H1 (cell line): Measurements from ENCODE around the gene MACROD2. TPM values are rescaled to one million over a fixed set of nuclear protein-coding genes. Genes with fewer than 3 reads are reported as not detected.

Source experiments
- CTCF ChIA-PET: fragments of 300-600 bp; sonication (Branson Sonifier 250); formaldehyde crosslinking; loops from one replicate; lab custom pipeline; 2021; ENCODE audit not compliant: partially characterized antibody; lab: Charles Lee
- POLR2A ChIA-PET: fragments of 300-600 bp; sonication (Branson Sonifier 250); formaldehyde crosslinking; loops from one replicate; lab custom pipeline; 2021; ENCODE audit warnings: inconsistent platforms; ENCODE audit not compliant: partially characterized antibody; lab: Charles Lee
- DNase-seq, 2 experiments: peaks; one replicate each; pipeline versions ENCODE4 v3.0.0 to v3.0.0-alpha.2; 2010 to 2022; ENCODE audit warnings: low spot score in 2 of 2, low read depth in 1 of 2, mixed read lengths in 1 of 2
- FAIRE-seq: peaks from 2 replicates; lab custom pipeline; 2011; peaks lifted over from hg19 to GRCh38; lab: Jason Lieb, UNC
- H2AFZ ChIP-seq: 2 replicates; pipeline ENCODE4 v1.8.1; 2012; ENCODE audit warnings: low read length, inconsistent platforms
- H2AK5ac ChIP-seq: 2 replicates; pipeline ENCODE4 v1.6.1; 2013; ENCODE audit warnings: low read depth, low read length
- H2BK120ac ChIP-seq: replicated peaks from 2 replicates; pipeline ENCODE3; 2013; ENCODE audit warnings: low read depth, low read length, inconsistent platforms
- H2BK12ac ChIP-seq: 2 replicates; pipeline ENCODE4 v1.6.1; 2013; ENCODE audit warnings: low read depth, low read length
- H2BK15ac ChIP-seq: 2 replicates; pipeline ENCODE4 v1.6.1; 2013; ENCODE audit warnings: low read length
- H2BK20ac ChIP-seq: 2 replicates; pipeline ENCODE4 v1.6.1; 2013; ENCODE audit warnings: low read length
- H2BK5ac ChIP-seq: 2 replicates; pipeline ENCODE4 v1.6.1; 2013; ENCODE audit warnings: low read depth, low read length
- H3K14ac ChIP-seq: 2 replicates; pipeline ENCODE4 v1.6.1; 2013; ENCODE audit warnings: inconsistent platforms; ENCODE audit not compliant: insufficient read length
- H3K18ac ChIP-seq: 2 replicates; pipeline ENCODE4 v1.6.1; 2013; ENCODE audit warnings: low read length; ENCODE audit errors: extremely low read depth
- H3K23ac ChIP-seq: 2 replicates; pipeline ENCODE4 v1.6.1; 2013; ENCODE audit warnings: inconsistent platforms; ENCODE audit not compliant: insufficient read length
- H3K23me2 ChIP-seq: 2 replicates; pipeline ENCODE4 v1.6.1; 2013; ENCODE audit warnings: low read depth, low read length
- H3K27ac ChIP-seq: 2 replicates; pipeline ENCODE4 v1.6.1; 2011; ENCODE audit warnings: low read depth, low read length, inconsistent platforms
- H3K27me3 ChIP-seq, 4 experiments: replicated peaks in 1 of 4; 1 replicate in 1 of 4; 2 replicates in 3 of 4; pipeline versions ENCODE4 v1.6.1 to v1.8.1; 2011 to 2013; ENCODE audit warnings: low read length in 3 of 4, mild to moderate bottlenecking in 3 of 4, inconsistent platforms in 2 of 4, mixed read lengths in 2 of 4, moderate library complexity in 1 of 4; ENCODE audit not compliant: control insufficient read depth in 3 of 4, insufficient read depth in 3 of 4; ENCODE audit errors: extremely low read depth in 1 of 4
- H3K36me3 ChIP-seq, 4 experiments: 2 replicates each; pipeline versions ENCODE4 v1.6.1 to v1.8.1; 2011 to 2013; ENCODE audit warnings: mild to moderate bottlenecking in 4 of 4, low read length in 3 of 4, moderate library complexity in 2 of 4, control low read depth in 1 of 4, inconsistent platforms in 1 of 4; ENCODE audit not compliant: insufficient read depth in 4 of 4, control insufficient read depth in 2 of 4
- H3K4ac ChIP-seq: replicated peaks from 2 replicates; pipeline ENCODE3; 2013; ENCODE audit warnings: low read length, low read depth, mixed read lengths, inconsistent platforms; ENCODE audit not compliant: insufficient read length
- H3K4me1 ChIP-seq, 4 experiments: replicated peaks in 1 of 4; 1 replicate in 1 of 4; 2 replicates in 3 of 4; pipeline versions ENCODE4 v1.6.1 to v1.8.1; 2011 to 2013; ENCODE audit warnings: low read length in 3 of 4, inconsistent platforms in 2 of 4, mixed read lengths in 1 of 4; ENCODE audit not compliant: insufficient read depth in 4 of 4, control insufficient read depth in 3 of 4
- H3K4me2 ChIP-seq, 2 experiments: 2 replicates each; pipeline versions ENCODE4 v1.6.1 to v1.8.1; 2011 to 2013; ENCODE audit warnings: low read depth in 2 of 2, low read length in 2 of 2, control low read depth in 1 of 2, inconsistent platforms in 1 of 2, mild to moderate bottlenecking in 1 of 2; ENCODE audit not compliant: insufficient read depth in 1 of 2
- H3K4me3 ChIP-seq, 4 experiments: fragments of 200-600, 300-600 bp in 1 of 4; sonication (generic), shearing (Covaris generic), sonication (Bioruptor Twin) in 1 of 4; 2 replicates each; pipeline versions ENCODE4 v1.5.1 to v1.8.1; 2011 to 2016; ENCODE audit warnings: low read length in 4 of 4, low read depth in 3 of 4, control low read depth in 2 of 4, inconsistent platforms in 2 of 4, mild to moderate bottlenecking in 2 of 4, mixed read lengths in 1 of 4, moderate library complexity in 1 of 4; ENCODE audit not compliant: insufficient read depth in 2 of 4; ENCODE audit errors: extremely low read depth in 1 of 4
- H3K56ac ChIP-seq: replicated peaks from 2 replicates; pipeline ENCODE3; 2013; ENCODE audit warnings: low read depth, mild to moderate bottlenecking, mixed read lengths, low read length, inconsistent platforms; ENCODE audit not compliant: insufficient read length
- H3K79me1 ChIP-seq: 2 replicates; pipeline ENCODE4 v1.6.1; 2013; ENCODE audit warnings: low read depth, low read length, control low read depth
- H3K79me2 ChIP-seq, 2 experiments: 2 replicates each; pipeline versions ENCODE4 v1.6.1 to v1.8.1; 2012 to 2013; ENCODE audit warnings: low read length in 2 of 2, mild to moderate bottlenecking in 2 of 2, inconsistent platforms in 1 of 2; ENCODE audit not compliant: insufficient read depth in 2 of 2, control insufficient read depth in 1 of 2
- H3K9ac ChIP-seq, 4 experiments: replicated peaks in 1 of 4; 1 replicate in 1 of 4; 2 replicates in 3 of 4; pipeline versions ENCODE4 v1.6.1 to v1.8.1; 2011 to 2013; ENCODE audit warnings: low read depth in 3 of 4, low read length in 3 of 4, control low read depth in 2 of 4, mild to moderate bottlenecking in 2 of 4, moderate library complexity in 2 of 4, inconsistent platforms in 1 of 4; ENCODE audit errors: extremely low read depth in 1 of 4
- H3K9me3 ChIP-seq, 2 experiments: 2 replicates each; pipeline versions ENCODE4 v1.6.1 to v1.8.1; 2012 to 2013; ENCODE audit warnings: mild to moderate bottlenecking in 2 of 2, moderate library complexity in 2 of 2, control low read depth in 1 of 2, inconsistent platforms in 1 of 2, low read depth in 1 of 2, low read length in 1 of 2, mixed read lengths in 1 of 2; ENCODE audit not compliant: insufficient read depth in 2 of 2
- H4K20me1 ChIP-seq, 2 experiments: replicated peaks in 1 of 2; 2 replicates each; pipeline versions ENCODE3 to v1.8.1; 2011 to 2013; ENCODE audit warnings: inconsistent platforms in 2 of 2, low read length in 2 of 2, mild to moderate bottlenecking in 1 of 2; ENCODE audit not compliant: insufficient read depth in 2 of 2, control insufficient read depth in 1 of 2
- H4K5ac ChIP-seq: 2 replicates; pipeline ENCODE4 v1.6.1; 2013; ENCODE audit warnings: low read length, low read depth, mixed read lengths, inconsistent platforms; ENCODE audit not compliant: insufficient read length
- H4K8ac ChIP-seq: 2 replicates; pipeline ENCODE4 v1.8.0; 2013; ENCODE audit warnings: mild to moderate bottlenecking, moderate library complexity, low read length, inconsistent platforms; ENCODE audit not compliant: insufficient read depth; ENCODE audit errors: extremely low read depth
- H4K91ac ChIP-seq: replicated peaks from 2 replicates; pipeline ENCODE3; 2013; ENCODE audit warnings: low read length, mixed read lengths, inconsistent platforms; ENCODE audit not compliant: insufficient read length
- CBX5 ChIP-seq: fragments of 300-800, 300-1000 bp; sonication (generic); IDR thresholded peaks from 2 replicates; pipeline ENCODE4 v1.7.1; 2016; ENCODE audit warnings: antibody characterized with exemption, low read length, low read depth
- GABPA ChIP-seq: IDR thresholded peaks from 2 replicates; pipeline ENCODE4 v1.6.1; 2011; ENCODE audit warnings: mild to moderate bottlenecking, low read length, moderate library complexity, borderline replicate concordance; ENCODE audit not compliant: insufficient read depth
- MAFK ChIP-seq: IDR thresholded peaks from 2 replicates; pipeline ENCODE4 v1.6.1; 2012; ENCODE audit warnings: low read depth, mild to moderate bottlenecking, improper control_type of control experiment, low read length
- PHF8 ChIP-seq: fragments of 200-600 bp; sonication (generic); conservative IDR thresholded peaks from 2 replicates; pipeline ENCODE4 v1.7.1; 2012; ENCODE audit warnings: low read depth, mild to moderate bottlenecking, inconsistent platforms, low read length, moderate library complexity
- RBBP5 ChIP-seq: IDR thresholded peaks from 2 replicates; pipeline ENCODE4 v1.7.1; 2012; ENCODE audit warnings: low read depth, mild to moderate bottlenecking, inconsistent platforms, low read length, moderate library complexity, borderline replicate concordance
- RFX5 ChIP-seq: IDR thresholded peaks from 2 replicates; pipeline ENCODE4 v1.6.1; 2011; ENCODE audit warnings: low read depth, low read length, improper control_type of control experiment, borderline replicate concordance
- SP1 ChIP-seq: IDR thresholded peaks from 2 replicates; pipeline ENCODE4 v1.6.1; 2011; ENCODE audit warnings: low read depth, low read length
- SP4 ChIP-seq: IDR thresholded peaks from 2 replicates; pipeline ENCODE4 v1.6.1; 2012; ENCODE audit warnings: low read length, inconsistent platforms
- TBP ChIP-seq: IDR thresholded peaks from 2 replicates; pipeline ENCODE4 v1.6.1; 2011; ENCODE audit warnings: low read depth, low read length, improper control_type of control experiment
- TEAD4 ChIP-seq: IDR thresholded peaks from 2 replicates; pipeline ENCODE4 v1.6.1; 2012; ENCODE audit warnings: low read depth, low read length, inconsistent platforms, mixed read lengths
- YY1 ChIP-seq: IDR thresholded peaks from 2 replicates; pipeline ENCODE4 v1.6.1; 2011; ENCODE audit warnings: low read depth, mild to moderate bottlenecking, low read length
- ZNF274 ChIP-seq: IDR thresholded peaks from 2 replicates; pipeline ENCODE4 v1.7.0; 2012; ENCODE audit warnings: low read length, borderline replicate concordance; ENCODE audit errors: extremely low read depth
- WGBS, 2 experiments: shearing (Covaris generic) in 1 of 2; methylation state at CpG; one replicate each; pipeline versions ENCODE4 v1.1.6 to v1.1.7; 2013 to 2015; ENCODE audit warnings: low lambda C conversion rate in 2 of 2, mixed read lengths in 2 of 2, inconsistent platforms in 1 of 2, low coverage in 1 of 2, missing lambda C conversion rate in 1 of 2; ENCODE audit not compliant: insufficient replicate concordance in 2 of 2, insufficient coverage in 1 of 2, insufficient read length in 1 of 2; ENCODE audit errors: extremely low coverage in 1 of 2, missing lambda C conversion rate in 1 of 2; 5-methylcytosine and 5-hydroxymethylcytosine counted together
- polyA plus RNA-seq, 7 experiments: library from polyadenylated mRNA; depleted of rRNA in 3 of 7; stranded (reverse) in 5 of 7; unstranded in 2 of 7; fragments of >200 nt in 5 of 7; fragments of 200-250 nt in 2 of 7; gene quantifications; 1 replicate in 5 of 7; 2 replicates in 1 of 7; 4 replicates in 1 of 7; pipeline versions ENCODE4 v1.2.1 to v1.2.3, GENCODE V29; 2011 to 2013; ENCODE audit warnings: missing spikeins in 2 of 7, mixed read lengths in 2 of 7
- total RNA-seq: library from RNA; stranded (reverse); fragmentation: NEBNext Ultra II Directional; extraction: Animal tissue kit (Norgen Biotek cat#: 25700); gene quantifications from 2 replicates; pipeline ENCODE4 v1.2.1, GENCODE V29; 2021
- TF ChIP-seq, protein P1 (sequence below): IDR thresholded peaks from 2 replicates; pipeline ENCODE4 v1.6.1; 2012; ENCODE audit warnings: inconsistent platforms

MACROD2 gene
- total and polyA plus RNA-seq, 2 of the 8 experiments (the other 6 are each of a cell fraction or from before 2014, with no cell fraction given), result 0.70 to 3.9 TPM

DNA sequence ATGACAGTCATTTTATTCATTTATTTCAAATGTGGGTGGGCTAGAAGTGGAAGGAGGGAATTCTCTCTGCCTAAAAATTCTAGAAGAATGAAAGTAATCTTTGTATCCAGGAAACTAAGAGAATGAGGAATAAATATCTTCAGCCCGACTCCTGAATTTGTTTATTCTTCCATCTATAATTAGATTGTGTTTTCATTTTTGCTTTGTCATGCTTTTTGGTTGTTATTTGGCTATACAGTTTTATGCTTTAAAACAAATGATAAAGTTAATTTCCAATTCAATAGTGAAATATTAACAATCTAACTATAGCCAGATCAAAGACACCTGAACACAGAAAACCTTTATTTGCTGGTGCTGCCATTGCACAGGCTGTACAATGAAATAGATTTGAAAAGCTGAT is 2056.7 kb downstream of the MACROD2 start:
- ChIA-PET POLR2A (no interaction called here), CTCF (no interaction called here)
- no peak overlapping the region for H3K4me2 ChIP-seq
- no peak overlapping the region for H3K14ac ChIP-seq
- no peak overlapping the region for H4K5ac ChIP-seq
- no peak overlapping the region for H3K27ac ChIP-seq
- no peaks in the 10 kb centered on the region for H3K36me3 ChIP-seq
- H3K4ac ChIP-seq, result no peak overlapping the region
- FAIRE-seq, result no peak
- H4K91ac ChIP-seq, result no peak overlapping the region
- no peak overlapping the region for H2BK15ac ChIP-seq
- WGBS, 2 experiments, result 100% methylated on average over 1 of the region's 1 CpG; no CpG with 5 or more reads in 1 of the 2 experiments
- no peak overlapping the region for H4K8ac ChIP-seq
- no peaks in the 10 kb centered on the region for H4K20me1 ChIP-seq
- no peak overlapping the region for H3K9ac ChIP-seq
- no peak overlapping the region for H2BK20ac ChIP-seq
- no peaks in the 10 kb centered on the region for H3K79me1 ChIP-seq
- no peak overlapping the region for H3K23ac ChIP-seq
- H2AK5ac ChIP-seq, result no peak overlapping the region
- peaks cover 0 to 3% of the 10 kb centered on the region in 2 experiments; a peak in 1 of 4 replicates for H3K9me3 ChIP-seq
- no peak for DNase-seq
- no peak overlapping the region for H2BK120ac ChIP-seq
- H3K56ac ChIP-seq, result no peak overlapping the region
- H3K4me1 ChIP-seq, result no peaks in the 10 kb centered on the region; a peak in 1 of 7 replicates
- H3K18ac ChIP-seq, result no peak overlapping the region
- no peaks in the 10 kb centered on the region for H3K23me2 ChIP-seq
- H3K27me3 ChIP-seq, result no peaks in the 10 kb centered on the region
- no peak overlapping the region for H2BK5ac ChIP-seq
- H3K79me2 ChIP-seq, result no peaks in the 10 kb centered on the region
- no peak overlapping the region for H2AFZ ChIP-seq
- no peak overlapping the region for H3K4me3 ChIP-seq
- no peak overlapping the region for H2BK12ac ChIP-seq
- TF ChIP-seq TBP, result no peak
- no peak for TF ChIP-seq GABPA
- TF ChIP-seq TEAD4, result no peak
- no peak for TF ChIP-seq CBX5
- no peak for TF ChIP-seq YY1
- TF ChIP-seq, protein P1, sequence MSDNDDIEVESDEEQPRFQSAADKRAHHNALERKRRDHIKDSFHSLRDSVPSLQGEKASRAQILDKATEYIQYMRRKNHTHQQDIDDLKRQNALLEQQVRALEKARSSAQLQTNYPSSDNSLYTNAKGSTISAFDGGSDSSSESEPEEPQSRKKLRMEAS, result no peak
- no peak for TF ChIP-seq SP1
- no peak for TF ChIP-seq SP4
- no peak for TF ChIP-seq RBBP5
- no peak for TF ChIP-seq ZNF274
- TF ChIP-seq RFX5, result no peak
- no peak for TF ChIP-seq PHF8
- no peak for TF ChIP-seq MAFK
